Mesothelial cell of epicardium (in vitro differentiated cells): ENCODE data around the gene ARHGAP22. TPM values are rescaled to one million over a fixed set of nuclear protein-coding genes. Genes with fewer than 3 reads are reported as not detected.

Source experiments
- DNase-seq, 2 experiments: peaks; one replicate each; pipeline ENCODE4 v3.0.0; 2021; ENCODE audit warnings: low spot score in 2 of 2; ENCODE audit not compliant: unreplicated experiment in 2 of 2
- H3K27ac Mint-ChIP-seq: 2 replicates; pipeline ENCODE4 v1.8.0; 2021; ENCODE audit warnings: mixed read lengths
- H3K27me3 Mint-ChIP-seq: 2 replicates; pipeline ENCODE4 v1.8.0; 2021; ENCODE audit warnings: low read depth, mixed read lengths
- H3K36me3 Mint-ChIP-seq: 2 replicates; pipeline ENCODE4 v1.8.0; 2021; ENCODE audit warnings: mixed read lengths
- H3K4me1 Mint-ChIP-seq: 2 replicates; pipeline ENCODE4 v1.8.0; 2021; ENCODE audit warnings: mixed read lengths
- H3K4me3 Mint-ChIP-seq: 2 replicates; pipeline ENCODE4 v1.8.0; 2021; ENCODE audit warnings: mild to moderate bottlenecking, moderate library complexity, mixed read lengths
- H3K9me3 Mint-ChIP-seq: 2 replicates; pipeline ENCODE4 v1.8.0; 2021; ENCODE audit warnings: mixed read lengths
- CTCF ChIP-seq: fragments of 200-600 bp; sonication (generic); IDR thresholded peaks from one replicate; pipeline ENCODE4 v1.5.0; 2021; ENCODE audit warnings: antibody characterized with exemption; ENCODE audit not compliant: unreplicated experiment
- total RNA-seq: library from RNA; stranded (reverse); gene quantifications from 3 replicates; pipeline ENCODE4 v1.2.1, GENCODE V29; 2021

ARHGAP22 gene
- total RNA-seq, 1 donor from 2014 or later: 2.9 TPM

DNA sequence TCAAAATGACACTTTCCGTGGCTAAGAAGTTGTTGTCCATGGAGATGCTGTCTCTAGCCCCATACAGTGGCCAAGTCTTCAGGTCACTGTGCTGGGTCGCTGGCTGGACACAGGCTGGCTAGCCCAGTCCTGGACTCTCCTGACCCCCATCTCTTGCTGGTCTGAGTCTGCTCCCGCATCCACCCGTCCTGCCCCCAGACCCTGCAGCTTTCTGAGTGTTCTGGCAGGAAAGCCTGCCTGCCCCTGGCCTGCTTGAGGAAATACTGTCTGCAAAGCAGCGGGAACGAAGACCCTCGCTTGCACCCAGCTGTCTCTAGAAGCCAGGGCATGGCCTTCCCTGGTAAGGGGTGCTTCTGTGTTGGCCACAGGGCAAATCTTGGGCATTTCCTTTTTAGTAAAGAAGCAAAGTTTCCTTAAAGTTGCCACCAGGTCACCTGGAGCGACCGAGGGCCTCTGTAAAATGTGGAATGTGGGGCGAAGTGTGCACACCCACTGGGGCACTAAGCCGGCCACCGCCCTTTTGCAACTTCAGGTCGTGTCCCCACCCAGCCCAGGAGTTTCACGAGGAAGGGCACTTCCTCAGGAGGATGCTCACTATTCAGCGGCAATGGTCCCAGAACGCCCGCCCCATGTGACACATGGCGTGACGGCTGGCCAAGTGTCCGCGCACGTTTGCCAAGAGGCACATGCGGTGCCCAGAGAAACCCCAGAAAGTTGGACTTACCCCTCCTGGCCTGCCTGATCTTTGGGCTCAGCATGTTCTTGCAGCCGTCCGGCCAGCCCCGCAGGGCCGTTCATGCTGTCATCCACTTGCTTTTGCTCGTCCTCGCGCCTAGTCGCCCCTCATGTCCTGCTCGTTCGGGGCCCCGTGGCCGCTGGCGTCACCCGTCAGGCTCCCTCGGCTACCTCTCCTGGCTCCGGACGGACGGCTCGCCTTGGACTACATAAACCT lies 558 bp downstream of the ARHGAP22 start:
- peak in 1 of 2 experiments; percentile 31 for DNase-seq
- H3K4me3 Mint-ChIP-seq: peak overlapping the region; percentile 59
- peaks cover 2% of the 10 kb centered on the region for H3K4me1 Mint-ChIP-seq
- peaks cover 78% of the 10 kb centered on the region for H3K27me3 Mint-ChIP-seq
- no peaks in the 10 kb centered on the region for H3K9me3 Mint-ChIP-seq
- H3K36me3 Mint-ChIP-seq: no peaks in the 10 kb centered on the region
- no peak overlapping the region for H3K27ac Mint-ChIP-seq
- no peak for TF ChIP-seq CTCF

- no peak overlapping the region for H3K27ac Mint-ChIP-seq
- H3K36me3 Mint-ChIP-seq: no peaks in the 10 kb centered on the region
- peaks cover 73% of the 10 kb centered on the region for H3K27me3 Mint-ChIP-seq
- no peak for DNase-seq
- TF ChIP-seq CTCF: no peak
- H3K4me3 Mint-ChIP-seq: no peak overlapping the region
- H3K4me1 Mint-ChIP-seq: peaks cover 2% of the 10 kb centered on the region
- no peaks in the 10 kb centered on the region for H3K9me3 Mint-ChIP-seq
These were observed 1.3 kb downstream of the ARHGAP22 start for GRCh38 chr10:48603421-48604038.

- Mint-ChIP-seq H3K4me1 (peaks cover 2% of the 10 kb centered on the region), H3K27ac (no peak overlapping the region), H3K36me3 (no peaks in the 10 kb centered on the region), H3K9me3 (no peaks in the 10 kb centered on the region), H3K4me3 (no peak overlapping the region), H3K27me3 (peaks cover 68% of the 10 kb centered on the region)
- no peak for TF ChIP-seq CTCF
- peak in 1 of 2 experiments; percentile 21 for DNase-seq
These were observed 2.3 kb downstream of the ARHGAP22 start for GRCh38 chr10:48602401-48603135.

GRCh38 chr10:48601789-48602188 lies 3.1 kb downstream of the ARHGAP22 start:
- peaks cover 60% of the 10 kb centered on the region for H3K27me3 Mint-ChIP-seq

More at GRCh38 chr10:48601789-48602188, 3.1 kb downstream of the ARHGAP22 start:
- Mint-ChIP-seq H3K4me3 (no peak overlapping the region), H3K9me3 (no peaks in the 10 kb centered on the region), H3K4me1 (peaks cover 2% of the 10 kb centered on the region), H3K27ac (no peak overlapping the region), H3K36me3 (no peaks in the 10 kb centered on the region)
- DNase-seq: no peak
- no peak for TF ChIP-seq CTCF
